Measurements from ENCODE around the gene SHQ1. TPM values are rescaled to one million over a fixed set of nuclear protein-coding genes. Genes with fewer than 3 reads are reported as not detected.

Gene SHQ1
- total RNA-seq, 2 experiments from 2014 or later = 9.4 to 13.1 TPM

DNA sequence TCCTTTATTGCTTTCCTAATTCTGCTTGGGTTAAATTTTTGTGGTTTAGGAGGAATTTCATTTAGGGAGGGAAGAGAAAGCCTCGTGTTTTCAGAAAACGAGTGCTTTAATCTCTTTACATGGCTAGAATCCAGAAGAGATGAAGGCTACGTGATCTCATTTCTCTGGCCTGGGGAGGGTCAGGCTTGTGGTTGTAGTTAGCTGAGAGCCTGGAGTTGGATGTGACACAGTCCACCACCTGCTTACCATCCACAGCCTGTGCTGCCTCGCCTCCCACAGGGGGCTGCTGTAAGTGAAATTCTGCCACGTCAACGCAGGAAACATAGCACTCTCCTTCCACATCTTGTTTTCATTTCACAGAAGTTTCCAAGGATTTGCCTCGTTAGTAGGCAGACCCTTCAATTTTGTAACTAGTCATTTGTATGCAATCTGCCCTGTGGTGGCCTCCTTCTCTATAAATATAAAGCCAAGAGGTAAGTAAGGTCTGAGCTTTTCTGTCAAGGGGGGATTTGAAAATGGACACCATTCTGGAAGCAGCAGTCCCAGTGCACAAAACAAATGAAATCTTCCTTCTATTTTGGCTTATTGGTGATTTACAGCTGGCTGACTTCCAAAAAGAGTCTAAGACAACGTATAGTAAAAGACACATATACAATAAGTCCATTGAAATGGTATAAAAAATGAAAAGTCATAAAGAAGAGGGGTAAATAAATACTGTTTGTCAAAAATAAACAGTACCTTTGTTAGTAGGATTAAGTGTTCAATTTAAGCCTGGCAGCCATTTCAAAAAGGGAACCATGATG, 43.0 kb upstream of the SHQ1 start:
- no peaks in the 10 kb centered on the region for H3K9me3 Mint-ChIP-seq
- no peak for DNase-seq
- ChIA-PET CTCF (no interaction called here), POLR2A (no interaction called here)
- H3K27me3 Mint-ChIP-seq = peaks cover 76% of the 10 kb centered on the region
- no peak for ATAC-seq (ENCODE audit: poor library complexity)
- Histone ChIP-seq H3K27ac (ENCODE audit: low read depth in 1 of 2, low read length in 2 of 2) (no peak overlapping the region), H3K9me3 (ENCODE audit: control insufficient read depth in 1 of 2, insufficient read depth in 1 of 2, low read length in 2 of 2) (no peaks in the 10 kb centered on the region), H3K36me3 (ENCODE audit: insufficient read depth, low read length) (no peaks in the 10 kb centered on the region), H3K4me1 (ENCODE audit: insufficient read depth, low read length) (peaks cover 6% of the 10 kb centered on the region), H3K4me3 (ENCODE audit: low read length) (no peak overlapping the region), H3K27me3 (ENCODE audit: control insufficient read depth in 1 of 2, insufficient read depth in 2 of 2, low read length in 2 of 2) (peaks cover 34 to 51% of the 10 kb centered on the region in 2 experiments)
- TF ChIP-seq, protein P1, sequence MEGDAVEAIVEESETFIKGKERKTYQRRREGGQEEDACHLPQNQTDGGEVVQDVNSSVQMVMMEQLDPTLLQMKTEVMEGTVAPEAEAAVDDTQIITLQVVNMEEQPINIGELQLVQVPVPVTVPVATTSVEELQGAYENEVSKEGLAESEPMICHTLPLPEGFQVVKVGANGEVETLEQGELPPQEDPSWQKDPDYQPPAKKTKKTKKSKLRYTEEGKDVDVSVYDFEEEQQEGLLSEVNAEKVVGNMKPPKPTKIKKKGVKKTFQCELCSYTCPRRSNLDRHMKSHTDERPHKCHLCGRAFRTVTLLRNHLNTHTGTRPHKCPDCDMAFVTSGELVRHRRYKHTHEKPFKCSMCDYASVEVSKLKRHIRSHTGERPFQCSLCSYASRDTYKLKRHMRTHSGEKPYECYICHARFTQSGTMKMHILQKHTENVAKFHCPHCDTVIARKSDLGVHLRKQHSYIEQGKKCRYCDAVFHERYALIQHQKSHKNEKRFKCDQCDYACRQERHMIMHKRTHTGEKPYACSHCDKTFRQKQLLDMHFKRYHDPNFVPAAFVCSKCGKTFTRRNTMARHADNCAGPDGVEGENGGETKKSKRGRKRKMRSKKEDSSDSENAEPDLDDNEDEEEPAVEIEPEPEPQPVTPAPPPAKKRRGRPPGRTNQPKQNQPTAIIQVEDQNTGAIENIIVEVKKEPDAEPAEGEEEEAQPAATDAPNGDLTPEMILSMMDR (IDR thresholded peaks at IDR 0.05) = no peak
- no peak overlapping the region for H3K27ac Mint-ChIP-seq
- intact Hi-C loops (cut with DNase I, micrococcal nuclease) = no loop called here
- H3K36me3 Mint-ChIP-seq (ENCODE audit: low read depth) = no peaks in the 10 kb centered on the region
- H3K4me1 Mint-ChIP-seq (ENCODE audit: low read depth) = peaks cover 22% of the 10 kb centered on the region
- no peak overlapping the region for H3K4me3 Mint-ChIP-seq

DNA sequence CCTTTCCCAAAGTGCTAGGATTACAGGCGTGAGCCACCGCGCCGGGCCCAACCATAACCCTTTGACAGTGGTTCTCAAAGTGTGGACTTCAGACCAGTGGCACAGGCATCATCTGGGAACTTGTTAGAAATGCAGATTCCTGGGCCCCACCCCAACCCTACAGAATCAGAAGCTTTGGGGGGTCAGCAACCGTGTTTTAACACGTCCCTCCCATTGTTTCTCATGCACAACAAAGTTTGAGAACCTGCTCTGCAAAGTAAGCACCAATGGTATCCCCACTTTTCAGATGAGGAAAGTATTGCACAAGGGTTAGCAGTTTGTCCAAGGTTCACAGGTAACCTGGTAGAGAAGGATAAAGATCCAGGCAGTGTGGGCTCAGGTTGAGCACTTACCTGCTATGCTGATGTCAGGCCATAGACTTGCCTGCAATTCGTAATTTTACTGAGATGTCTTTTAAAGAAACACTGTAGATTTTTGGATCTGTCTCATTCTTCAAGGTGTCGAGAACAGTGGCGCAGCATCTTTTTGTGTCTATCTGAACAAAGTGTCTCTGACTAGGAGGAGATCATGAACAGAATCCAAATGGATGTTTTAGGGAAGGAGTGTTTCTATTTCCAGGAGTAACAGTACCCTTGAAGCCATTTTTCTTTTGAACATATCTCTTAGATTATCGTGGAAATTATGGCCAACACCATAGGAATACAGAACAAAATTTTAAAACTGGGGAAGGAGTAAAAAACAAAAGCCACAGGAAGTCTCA, 42.1 kb upstream of the SHQ1 start:
- DNase-seq (no peak), ATAC-seq (ENCODE audit: poor library complexity) (no peak)
- Mint-ChIP-seq H3K4me1 (ENCODE audit: low read depth) (peaks cover 22% of the 10 kb centered on the region), H3K27me3 (peaks cover 78% of the 10 kb centered on the region), H3K9me3 (no peaks in the 10 kb centered on the region), H3K4me3 (no peak overlapping the region), H3K36me3 (ENCODE audit: low read depth) (no peaks in the 10 kb centered on the region), H3K27ac (no peak overlapping the region)
- no peak overlapping the region for H3K27ac ChIP-seq (ENCODE audit: low read depth in 1 of 2, low read length in 2 of 2)
- ChIA-PET CTCF (no interaction called here), POLR2A (no interaction called here)
- H3K36me3 ChIP-seq (ENCODE audit: insufficient read depth, low read length) = no peaks in the 10 kb centered on the region
- no peaks in the 10 kb centered on the region for H3K9me3 ChIP-seq (ENCODE audit: control insufficient read depth in 1 of 2, insufficient read depth in 1 of 2, low read length in 2 of 2)
- TF ChIP-seq, protein P1 (IDR thresholded peaks at IDR 0.05) = no peak
- no peak overlapping the region for H3K4me3 ChIP-seq (ENCODE audit: low read length)
- peaks cover 6% of the 10 kb centered on the region for H3K4me1 ChIP-seq (ENCODE audit: insufficient read depth, low read length)
- peaks cover 42 to 60% of the 10 kb centered on the region in 2 experiments for H3K27me3 ChIP-seq (ENCODE audit: control insufficient read depth in 1 of 2, insufficient read depth in 2 of 2, low read length in 2 of 2)
- intact Hi-C loops (cut with DNase I, micrococcal nuclease) = no loop called here

DNA sequence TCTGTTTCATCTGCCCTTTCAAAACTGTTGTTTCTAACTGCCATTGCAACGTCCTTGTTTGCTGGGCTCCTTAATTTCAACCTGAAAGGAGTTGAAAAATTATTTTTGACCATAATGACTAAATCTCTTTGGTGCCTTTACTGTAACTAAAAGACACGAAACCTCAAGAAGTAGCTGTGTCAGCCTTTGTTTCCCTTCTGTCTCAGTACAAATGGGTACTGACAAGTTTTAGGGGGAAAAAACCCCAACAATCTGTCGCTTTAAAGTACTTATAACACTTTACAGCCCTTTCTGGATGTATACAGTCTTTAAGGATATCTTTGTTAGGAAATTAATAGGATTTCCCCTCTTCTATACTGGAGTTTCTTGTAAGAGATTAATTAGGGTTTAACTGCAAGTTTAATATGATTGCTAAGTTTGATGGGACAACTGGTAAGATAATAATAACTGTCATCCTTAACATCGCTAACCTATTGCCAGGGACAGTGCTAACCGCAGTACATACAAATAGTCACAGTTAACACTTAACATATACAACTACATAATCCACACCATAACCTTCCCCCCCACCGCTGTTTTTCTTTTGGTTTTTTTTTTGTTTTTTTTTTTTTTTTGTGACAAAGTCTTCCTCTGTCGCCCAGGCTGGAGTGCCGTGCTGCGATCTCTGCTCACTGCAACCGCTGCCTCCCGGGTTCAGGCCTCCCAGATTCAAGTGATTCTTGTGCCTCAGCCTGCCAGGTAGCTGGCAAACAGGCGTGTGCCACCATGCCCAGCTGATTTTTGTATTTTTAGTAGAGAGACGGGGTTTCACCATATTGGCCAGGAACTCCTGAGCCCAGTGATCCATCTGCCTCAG, 41.3 kb upstream of the SHQ1 start:
- Histone ChIP-seq H3K27ac (ENCODE audit: low read depth in 1 of 2, low read length in 2 of 2) (no peak overlapping the region), H3K9me3 (ENCODE audit: control insufficient read depth in 1 of 2, insufficient read depth in 1 of 2, low read length in 2 of 2) (no peaks in the 10 kb centered on the region), H3K4me3 (ENCODE audit: low read length) (no peak overlapping the region), H3K27me3 (ENCODE audit: control insufficient read depth in 1 of 2, insufficient read depth in 2 of 2, low read length in 2 of 2) (peaks cover 38 to 61% of the 10 kb centered on the region in 2 experiments), H3K36me3 (ENCODE audit: insufficient read depth, low read length) (no peaks in the 10 kb centered on the region), H3K4me1 (ENCODE audit: insufficient read depth, low read length) (peaks cover 6% of the 10 kb centered on the region)
- TF ChIP-seq, protein P1 (IDR thresholded peaks at IDR 0.05) = no peak
- ChIA-PET CTCF (no interaction called here), POLR2A (no interaction called here)
- H3K9me3 Mint-ChIP-seq = no peaks in the 10 kb centered on the region
- intact Hi-C loops (cut with DNase I, micrococcal nuclease) = no loop called here
- H3K4me1 Mint-ChIP-seq (ENCODE audit: low read depth) = peaks cover 22% of the 10 kb centered on the region
- H3K36me3 Mint-ChIP-seq (ENCODE audit: low read depth) = no peaks in the 10 kb centered on the region
- peak overlapping the region; percentile 48 for H3K4me3 Mint-ChIP-seq
- ATAC-seq (ENCODE audit: poor library complexity) (no peak), DNase-seq (no peak)
- no peak overlapping the region for H3K27ac Mint-ChIP-seq
- peaks cover 80% of the 10 kb centered on the region for H3K27me3 Mint-ChIP-seq
